HG02759 (cell line): ENCODE data around the gene TTC13.

Experiments
- ATAC-seq: cut with Tn5 transposase; IDR thresholded peaks from one replicate; pipeline ENCODE4 v1.9.1; 2021; ENCODE audit warnings: mild to moderate bottlenecking, moderate library complexity; ENCODE audit not compliant: unreplicated experiment

TTC13 gene

GRCh38 chr1:230858918-230859729 lies 119.5 kb downstream of the TTC13 start:
- ATAC-seq, result no peak

DNA sequence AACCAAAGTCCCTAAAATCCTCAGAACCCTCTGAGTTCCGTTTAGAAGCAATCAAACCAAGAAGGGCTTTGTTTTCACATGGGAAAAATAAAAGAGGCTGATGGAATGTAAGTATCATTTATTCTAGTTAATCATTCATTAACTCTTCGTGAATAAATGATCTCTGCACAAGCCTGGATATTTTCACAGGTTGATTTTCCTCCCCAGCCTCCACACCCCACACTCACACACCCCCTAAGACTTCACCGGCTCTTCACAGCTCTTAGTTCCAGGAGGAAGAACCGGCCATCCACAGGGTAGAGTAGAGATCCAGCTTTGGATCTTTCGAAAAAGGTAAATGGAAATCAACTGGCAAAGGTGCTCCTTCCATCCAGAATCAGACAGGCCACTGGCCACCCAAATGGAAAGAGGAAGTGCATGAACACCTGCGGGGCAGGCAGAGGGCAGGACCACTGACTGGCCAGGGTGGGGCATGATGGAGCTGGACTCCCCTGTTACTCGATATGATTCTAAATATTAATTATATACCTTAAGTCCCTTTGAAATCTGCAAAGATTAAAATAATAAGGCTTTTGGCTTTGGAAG lies 120.3 kb downstream of the TTC13 start:
- no peak for ATAC-seq

DNA sequence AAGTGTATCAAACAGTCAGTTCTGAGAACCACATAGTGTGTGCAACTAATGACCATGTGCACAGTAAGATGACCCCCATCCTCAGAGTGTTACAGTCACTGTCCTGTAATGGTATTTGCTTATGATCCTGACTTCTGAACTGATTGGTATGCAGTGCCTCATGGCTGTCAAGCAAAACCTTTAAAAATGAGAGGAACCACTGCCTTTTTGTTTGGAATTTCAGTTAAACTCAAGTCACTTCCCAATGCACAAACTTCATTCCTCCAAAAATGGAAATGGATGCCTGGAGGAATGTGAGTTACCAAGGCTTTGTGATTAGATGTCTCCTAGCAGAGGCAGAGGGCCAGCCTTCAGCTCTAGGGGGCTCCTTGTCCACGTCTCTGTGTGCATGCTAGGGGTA lies 120.8 kb downstream of the TTC13 start:
- no peak for ATAC-seq

DNA sequence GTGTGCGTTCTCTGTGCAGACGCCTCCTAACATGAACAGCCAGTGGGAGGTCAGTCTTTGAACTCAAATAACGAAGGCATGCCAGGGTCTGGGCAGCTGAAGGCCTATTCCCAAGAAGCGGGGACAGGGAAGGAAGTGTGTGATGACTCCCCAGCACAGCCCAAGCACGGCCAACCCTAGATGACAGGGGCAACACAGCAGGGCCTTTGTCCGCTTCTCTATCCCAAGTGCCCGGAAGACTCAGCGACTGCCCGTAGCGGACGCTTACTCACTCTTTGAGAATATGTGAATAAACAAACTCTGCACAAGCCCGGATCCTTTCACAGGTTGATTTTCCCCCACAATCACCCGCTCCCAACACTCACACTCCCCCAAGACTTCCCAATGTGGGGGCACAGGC lies 121.6 kb downstream of the TTC13 start:
- ATAC-seq, result no peak
